ENCODE measurements around the gene RPL36.

DNA sequence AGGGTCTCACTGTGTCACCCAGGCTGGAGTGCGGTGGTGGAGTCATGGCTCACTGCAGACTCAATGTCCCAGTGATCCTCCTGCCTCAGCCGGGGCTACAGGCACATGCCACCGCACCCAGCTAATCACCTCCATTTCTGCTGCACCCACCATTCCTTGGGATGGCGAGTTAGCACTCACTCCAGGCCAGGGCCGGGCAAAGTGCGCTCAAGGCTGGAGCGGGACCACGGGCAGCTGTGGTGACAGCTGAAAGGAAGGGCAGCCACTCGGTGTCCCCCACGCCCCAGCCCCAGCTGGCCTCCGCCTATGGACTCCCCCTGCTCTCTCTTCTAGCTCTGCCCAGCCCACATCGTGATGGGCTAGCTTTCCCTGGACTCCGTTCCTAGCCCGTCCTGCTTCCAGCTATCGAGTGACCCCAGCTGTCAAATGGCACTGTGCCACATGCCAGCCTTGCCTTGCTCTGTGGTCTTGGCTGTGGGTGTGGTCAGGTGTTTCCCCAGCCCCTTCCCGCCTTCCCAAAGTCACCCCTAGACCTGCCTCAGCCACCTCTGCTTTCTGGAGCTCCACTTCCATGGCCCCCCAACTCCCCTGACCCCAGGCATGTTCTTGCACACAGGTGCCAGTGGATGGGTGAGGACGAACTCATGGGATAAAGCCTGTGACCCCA is 13.9 kb upstream of the RPL36 start:
- TF ChIP-seq, protein P1, sequence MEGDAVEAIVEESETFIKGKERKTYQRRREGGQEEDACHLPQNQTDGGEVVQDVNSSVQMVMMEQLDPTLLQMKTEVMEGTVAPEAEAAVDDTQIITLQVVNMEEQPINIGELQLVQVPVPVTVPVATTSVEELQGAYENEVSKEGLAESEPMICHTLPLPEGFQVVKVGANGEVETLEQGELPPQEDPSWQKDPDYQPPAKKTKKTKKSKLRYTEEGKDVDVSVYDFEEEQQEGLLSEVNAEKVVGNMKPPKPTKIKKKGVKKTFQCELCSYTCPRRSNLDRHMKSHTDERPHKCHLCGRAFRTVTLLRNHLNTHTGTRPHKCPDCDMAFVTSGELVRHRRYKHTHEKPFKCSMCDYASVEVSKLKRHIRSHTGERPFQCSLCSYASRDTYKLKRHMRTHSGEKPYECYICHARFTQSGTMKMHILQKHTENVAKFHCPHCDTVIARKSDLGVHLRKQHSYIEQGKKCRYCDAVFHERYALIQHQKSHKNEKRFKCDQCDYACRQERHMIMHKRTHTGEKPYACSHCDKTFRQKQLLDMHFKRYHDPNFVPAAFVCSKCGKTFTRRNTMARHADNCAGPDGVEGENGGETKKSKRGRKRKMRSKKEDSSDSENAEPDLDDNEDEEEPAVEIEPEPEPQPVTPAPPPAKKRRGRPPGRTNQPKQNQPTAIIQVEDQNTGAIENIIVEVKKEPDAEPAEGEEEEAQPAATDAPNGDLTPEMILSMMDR (IDR thresholded peaks at IDR 0.05): no peak
- TF ChIP-seq POLR2AphosphoS5 (IDR thresholded peaks at IDR 0.05): no peak
- no peak for TF ChIP-seq POLR2A (IDR thresholded peaks at IDR 0.05)
